Activated CD8-positive, alpha-beta memory T cell treated with anti-CD3 and anti-CD28 coated beads for 48 hours (primary cell): Measurements from ENCODE around the gene ZFP36.

ENCODE experiments used
- DNase-seq, 3 experiments: peaks; one replicate each; pipeline ENCODE4 v3.0.0-alpha.2; 2020; ENCODE audit warnings: low read depth in 2 of 3, low spot score in 2 of 3

ZFP36 gene

DNA sequence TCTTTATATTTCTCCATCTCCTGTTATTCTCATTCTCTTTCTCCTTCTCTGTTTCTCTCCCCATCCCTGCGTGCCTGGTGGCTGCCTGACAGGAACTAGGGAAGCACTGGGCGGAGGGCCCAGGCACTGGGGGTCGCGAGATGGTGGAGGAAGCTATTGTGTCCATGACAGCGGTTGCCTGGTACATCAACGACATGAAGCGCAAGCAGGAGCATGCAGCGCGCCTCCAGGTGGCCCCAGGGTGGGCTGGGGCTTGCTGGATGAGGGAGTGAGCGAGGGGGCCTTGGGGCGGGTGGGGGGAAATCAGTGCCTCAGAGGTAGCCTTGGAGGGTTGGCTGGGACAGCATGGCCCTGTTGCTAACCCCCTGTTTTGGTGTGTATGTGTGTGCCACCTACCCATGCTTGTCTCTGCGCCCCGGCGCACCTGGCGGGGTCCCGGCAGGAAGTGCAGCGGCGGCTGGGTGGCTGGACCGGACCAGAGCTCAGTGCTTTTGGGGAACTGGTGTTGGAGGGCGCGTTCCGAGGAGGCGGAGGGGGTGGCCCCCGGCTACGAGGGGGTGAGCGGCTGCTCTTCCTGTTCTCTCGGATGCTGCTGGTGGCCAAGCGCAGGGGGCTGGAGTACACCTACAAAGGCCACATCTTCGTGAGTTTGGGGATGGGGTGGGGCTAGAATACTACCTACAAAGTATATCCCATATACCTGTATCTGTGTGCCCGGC lies 11.0 kb downstream of the ZFP36 start:
- DNase-seq: no peak

DNA sequence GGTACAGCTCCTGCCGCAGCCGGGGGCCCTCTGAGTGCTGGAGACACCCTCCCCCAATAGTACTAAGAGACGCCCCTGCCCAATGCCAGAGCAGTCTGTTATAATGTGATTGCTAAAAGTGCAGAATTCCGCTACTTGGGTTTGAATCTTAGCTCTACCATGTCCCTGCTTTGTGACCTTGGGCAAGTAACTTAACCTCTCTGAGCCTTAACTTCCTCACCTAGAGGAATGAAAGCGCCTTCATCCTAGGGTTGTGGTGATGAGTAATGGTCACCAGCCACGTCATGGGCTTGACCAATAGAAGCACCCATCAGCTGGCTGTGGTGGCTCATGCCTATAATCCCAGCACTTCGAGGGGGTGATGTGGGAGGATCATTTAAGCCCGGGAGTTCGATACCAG lies 12.4 kb downstream of the ZFP36 start:
- no peak for DNase-seq

- DNase-seq: no peak
These were observed 14.1 kb downstream of the ZFP36 start for GRCh38 chr19:39420769-39421168.

DNA sequence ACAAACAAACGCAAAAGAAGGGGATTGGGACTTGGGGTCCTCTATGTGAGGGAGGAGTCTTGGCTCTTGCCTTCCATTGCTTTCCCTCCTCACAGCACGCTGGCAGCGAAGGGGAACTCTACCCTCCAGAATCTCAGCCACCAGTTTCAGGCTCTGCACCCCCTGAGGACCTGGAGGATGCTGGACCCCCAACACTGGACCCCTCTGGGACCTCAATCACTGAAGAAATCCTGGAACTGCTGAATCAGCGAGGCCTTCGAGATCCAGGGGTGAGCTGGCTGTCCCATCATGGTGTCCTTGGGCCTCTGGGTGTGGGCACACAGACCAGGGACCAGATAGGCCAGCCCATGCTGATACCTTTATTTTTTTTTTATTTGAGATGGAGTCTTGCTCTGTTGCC lies 15.4 kb downstream of the ZFP36 start:
- no peak for DNase-seq

- DNase-seq: no peak
These were observed 16.8 kb downstream of the ZFP36 start for GRCh38 chr19:39423258-39424086.

GRCh38 chr19:39424934-39425333 lies 18.3 kb downstream of the ZFP36 start:
- no peak for DNase-seq

- no peak for DNase-seq
These were observed 19.1 kb downstream of the ZFP36 start for GRCh38 chr19:39425744-39426143.

DNA sequence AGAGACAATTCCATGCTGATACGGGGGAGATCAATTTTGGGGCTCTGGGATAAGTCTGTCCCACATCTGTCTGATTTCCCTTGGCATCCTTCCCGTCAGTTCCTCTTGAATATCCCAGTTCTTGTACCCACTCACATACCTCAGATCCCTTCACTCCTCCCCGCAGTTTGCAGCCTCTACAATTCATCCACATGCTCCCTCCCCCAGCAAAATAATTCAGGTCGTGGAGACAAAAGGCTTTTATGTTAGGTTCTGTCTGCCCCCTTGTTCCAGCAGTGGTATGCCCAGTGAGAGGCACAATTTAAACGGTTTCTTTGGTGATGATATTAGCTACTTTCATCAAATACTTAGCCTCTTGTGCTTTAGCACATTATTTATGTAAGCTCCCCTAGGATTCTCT lies 19.5 kb downstream of the ZFP36 start:
- no peak for DNase-seq

DNA sequence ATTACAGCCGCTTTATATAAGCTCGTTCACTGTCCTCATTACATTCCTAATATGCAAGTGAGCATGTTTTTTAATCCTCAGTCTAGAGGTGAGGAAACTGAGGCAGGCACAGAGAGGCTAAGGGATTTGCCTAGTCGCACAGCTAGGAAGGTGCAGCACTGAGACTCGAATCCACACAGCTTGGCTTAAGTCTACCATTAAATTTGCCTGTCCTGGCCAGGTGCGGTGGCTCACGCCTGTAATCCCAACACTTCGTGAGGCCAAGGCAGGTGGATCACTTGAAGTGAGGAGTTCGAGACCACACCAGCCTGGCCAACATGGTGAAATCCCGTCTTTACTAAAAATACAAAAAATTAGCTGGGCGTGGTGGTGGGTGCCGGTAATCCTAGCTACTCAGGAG lies 21.1 kb downstream of the ZFP36 start:
- DNase-seq: no peak

GRCh38 chr19:39428283-39429112 lies 21.9 kb downstream of the ZFP36 start:
- no peak for DNase-seq

- DNase-seq: peak in 2 of 3 experiments; percentile 48 to 52
These were observed 24.3 kb downstream of the ZFP36 start for GRCh38 chr19:39430675-39431593.

GRCh38 chr19:39432677-39433025 lies 26.0 kb downstream of the ZFP36 start:
- no peak for DNase-seq

DNA sequence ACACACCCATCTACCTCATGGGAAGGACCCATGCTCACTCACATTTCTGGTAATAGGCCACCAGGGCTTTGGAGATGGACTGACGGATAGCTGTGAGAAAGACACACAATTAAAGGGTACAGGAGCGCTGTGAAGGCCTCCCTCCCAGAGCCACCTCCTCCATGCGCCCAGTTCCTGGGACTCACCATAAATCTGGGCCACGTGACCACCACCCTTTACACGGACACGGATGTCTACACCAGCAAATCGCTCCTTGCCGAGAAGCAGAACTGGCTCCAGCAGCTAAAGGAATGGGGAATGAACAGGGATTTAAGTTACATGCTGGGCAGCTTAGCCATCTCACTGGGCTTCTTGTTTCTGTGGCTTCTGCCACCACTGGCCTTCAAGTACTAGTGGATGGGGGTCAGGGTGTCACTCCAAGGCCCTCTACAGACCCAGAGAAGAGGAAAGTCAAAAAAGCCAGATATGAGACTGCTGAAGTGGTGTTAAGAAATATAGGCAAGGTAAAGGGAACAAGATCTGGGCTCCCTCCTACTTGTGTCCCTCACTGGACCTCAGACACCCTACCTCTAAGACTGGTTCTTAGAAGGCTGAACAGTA lies 26.9 kb downstream of the ZFP36 start:
- no peak for DNase-seq

DNA sequence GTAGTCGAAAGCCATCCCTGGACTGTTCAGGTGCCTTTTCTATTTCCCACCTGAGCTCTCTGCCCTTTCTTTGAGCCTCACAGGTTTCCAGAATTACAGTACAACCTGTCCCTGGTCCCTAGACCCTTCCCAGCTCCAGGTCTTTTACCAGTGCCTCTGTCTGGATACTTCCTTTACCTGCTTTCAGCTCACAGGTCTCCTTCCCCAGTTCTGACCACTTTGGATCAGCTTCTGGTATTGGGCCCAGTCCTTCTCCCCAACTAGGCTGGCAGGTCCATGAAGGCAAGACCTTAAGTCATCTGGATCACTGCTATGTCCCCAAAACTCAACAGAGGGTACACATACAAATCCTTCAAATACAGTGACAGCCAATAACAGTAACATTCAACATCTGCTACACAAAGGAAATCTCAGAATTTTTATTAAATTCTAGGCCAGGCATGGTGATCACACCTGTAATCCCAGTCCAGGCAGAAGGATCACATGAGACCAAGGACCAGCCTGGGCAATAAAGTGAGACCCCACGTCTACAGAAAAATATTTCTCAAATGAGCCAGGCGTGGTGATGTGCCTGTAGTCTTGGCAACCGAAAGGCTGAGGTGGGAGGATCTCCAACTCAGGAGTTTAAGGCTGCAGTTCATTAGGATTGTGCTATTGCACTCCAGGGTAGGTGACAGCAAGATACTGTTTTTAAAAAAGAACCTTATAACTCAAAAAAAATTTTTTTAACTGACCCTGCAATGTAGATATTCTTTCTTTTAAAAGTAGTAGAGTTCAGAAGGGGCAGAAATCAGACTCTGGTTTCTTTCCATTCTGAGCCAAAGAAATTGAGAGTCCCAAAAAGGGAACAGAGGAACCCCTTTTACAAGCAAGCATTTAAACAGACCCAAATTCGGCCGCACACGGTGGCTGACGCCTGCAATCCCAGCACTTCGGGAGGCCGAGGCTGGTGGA lies 27.8 kb downstream of the ZFP36 start:
- DNase-seq: no peak

DNA sequence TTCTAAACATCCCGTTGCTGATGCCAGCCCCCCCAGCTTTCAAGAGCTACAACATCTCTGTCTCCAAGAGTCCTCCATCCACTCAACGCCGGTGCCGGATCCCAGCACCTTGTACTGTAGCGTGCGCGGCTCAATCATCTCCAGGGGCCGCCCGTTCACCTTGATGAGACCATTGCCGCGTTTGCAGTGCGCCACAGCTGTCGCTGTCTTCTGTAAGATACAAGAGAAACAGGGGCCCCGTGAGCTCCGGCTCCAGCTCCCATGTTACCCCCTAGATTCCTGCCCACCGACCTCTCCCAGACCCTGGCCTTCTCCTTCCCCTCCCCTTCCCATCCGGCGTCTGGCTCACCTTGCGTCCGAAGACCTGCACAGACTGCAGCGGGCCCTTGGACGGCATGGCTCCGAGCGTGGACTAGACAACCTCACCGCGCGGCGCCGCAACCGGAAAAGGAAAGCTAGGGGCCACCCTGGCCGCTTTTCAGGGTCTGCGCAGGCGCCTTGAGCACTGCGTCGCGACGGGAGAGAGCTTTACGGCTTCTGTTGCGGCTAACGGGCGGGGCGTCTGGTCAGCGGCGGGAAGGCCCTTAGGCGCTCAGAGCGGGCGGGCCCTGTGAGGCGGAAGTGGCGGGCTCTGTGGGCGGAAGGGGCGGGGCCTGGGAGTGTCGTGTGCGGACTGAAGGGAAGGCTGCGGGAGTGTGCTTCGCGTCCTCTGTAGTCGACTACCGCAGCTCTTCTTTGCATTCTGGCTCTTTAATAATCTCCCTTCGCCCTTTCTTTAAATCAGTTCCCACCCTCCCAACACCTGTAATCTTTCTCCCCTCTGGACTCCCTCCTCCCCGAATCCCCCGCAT lies 29.1 kb downstream of the ZFP36 start, which contains the start of gene RPS16:
RPS16 (minus strand) TSS at position 451 of the 851 bp plus-strand sequence; CDS start at position 397, 54 bp downstream.
- peak; percentile 94 to 99 (median 99) for DNase-seq

DNA sequence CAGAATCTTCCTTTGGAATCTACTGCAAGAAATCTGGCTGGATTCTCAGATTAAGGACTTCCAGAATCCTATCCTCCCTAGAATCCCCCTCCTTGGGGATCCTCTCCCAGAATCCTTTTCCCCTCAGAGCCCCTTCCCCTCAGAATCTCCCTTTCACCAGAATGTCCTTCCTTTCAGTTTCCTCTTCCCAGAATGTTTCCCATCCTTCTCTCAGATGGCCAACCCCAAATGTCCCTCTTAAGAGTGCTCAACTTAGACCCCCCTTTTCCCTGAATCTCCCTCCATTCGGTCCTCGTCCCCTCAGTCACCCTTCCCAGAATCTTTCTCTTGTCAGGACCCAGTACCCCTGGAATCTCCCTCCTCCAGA lies 29.7 kb downstream of the ZFP36 start:
- no peak for DNase-seq

DNA sequence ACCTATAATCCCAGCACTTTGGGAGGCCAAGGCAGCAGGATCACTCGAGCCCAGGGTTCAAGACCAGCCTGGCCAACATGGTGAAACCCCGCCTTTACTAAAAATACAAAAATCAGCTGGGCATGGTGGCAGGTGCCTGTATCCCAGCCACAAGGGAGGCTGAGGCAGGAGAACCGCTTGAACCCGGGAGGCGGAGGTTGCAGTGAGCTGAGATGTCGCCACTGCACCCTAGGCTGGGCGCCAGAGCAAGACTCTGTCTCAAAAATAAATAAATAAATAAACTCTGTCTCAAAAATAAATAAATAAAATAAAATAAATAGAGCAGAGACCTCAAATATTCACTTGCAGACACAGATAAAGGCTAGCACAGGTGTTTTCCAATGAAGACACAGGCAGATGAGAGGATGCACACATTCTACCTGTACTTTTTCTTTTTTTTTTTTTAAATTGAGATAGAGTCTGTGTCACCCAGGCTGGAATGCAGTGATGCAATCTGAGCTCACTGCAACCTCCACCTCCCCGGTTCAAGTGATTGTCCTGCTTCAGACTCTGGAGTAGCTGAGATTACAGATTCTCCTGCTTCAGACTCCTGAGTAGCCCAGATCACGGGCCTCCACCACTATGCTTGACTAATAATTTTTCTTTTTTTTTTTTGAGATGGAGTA lies 31.8 kb downstream of the ZFP36 start:
- DNase-seq: no peak
